Right atrium auricular region (tissue), 2 donors: ENCODE results near the gene ZNF226. TPM values are rescaled to one million over a fixed set of nuclear protein-coding genes. Genes with fewer than 3 reads are reported as not detected.
"Not testable (repeated sequence)": the region's sequence is repeated elsewhere in the genome, so short reads cannot be mapped to it uniquely, and the experiment has no call there.

Source experiments
- DNase-seq: peaks from one replicate; pipeline ENCODE4 v3.0.0-alpha.2; 2019; ENCODE audit warnings: low spot score
- H3K27ac ChIP-seq, 2 donors: fragments of 200-600 bp; sonication (generic); 1 replicate in 1 of 2; 2 replicates in 1 of 2; pipeline ENCODE4 v1.5.1; 2016 to 2019
- H3K27me3 ChIP-seq, 2 donors: fragments of 200-600 bp; sonication (generic); one replicate each; pipeline versions ENCODE4 v1.5.1 to v1.6.0; 2017 to 2019
- H3K36me3 ChIP-seq: fragments of 200-600 bp; sonication (generic); one replicate; pipeline ENCODE4 v1.5.1; 2016
- H3K4me1 ChIP-seq, 2 donors: fragments of 200-600 bp; sonication (generic); one replicate each; pipeline versions ENCODE4 v1.5.1 to v1.6.0; 2017 to 2019
- H3K4me3 ChIP-seq, 2 donors: fragments of 200-600 bp; sonication (generic); 1 replicate in 1 of 2; 2 replicates in 1 of 2; pipeline ENCODE4 v1.5.1; 2017 to 2019; ENCODE audit warnings: mild to moderate bottlenecking in 1 of 2, moderate library complexity in 1 of 2
- H3K9me3 ChIP-seq, 2 donors: fragments of 200-600 bp; sonication (generic); one replicate each; pipeline ENCODE4 v1.5.1; 2019
- CTCF ChIP-seq, 2 donors: fragments of 200-600 bp; sonication (generic); IDR thresholded peaks; one replicate each; pipeline ENCODE4 v1.5.1; 2019; ENCODE audit warnings: antibody characterized with exemption in 2 of 2
- total RNA-seq, 2 donors: library from RNA; depleted of rRNA; stranded (reverse); fragments of >200 nt; gene quantifications; one replicate each; pipeline ENCODE4 v1.1.0, GENCODE V29; 2016

The ZNF226 gene
- total RNA-seq, 2 donors from 2014 or later, result 11.5 to 17.1 TPM

DNA sequence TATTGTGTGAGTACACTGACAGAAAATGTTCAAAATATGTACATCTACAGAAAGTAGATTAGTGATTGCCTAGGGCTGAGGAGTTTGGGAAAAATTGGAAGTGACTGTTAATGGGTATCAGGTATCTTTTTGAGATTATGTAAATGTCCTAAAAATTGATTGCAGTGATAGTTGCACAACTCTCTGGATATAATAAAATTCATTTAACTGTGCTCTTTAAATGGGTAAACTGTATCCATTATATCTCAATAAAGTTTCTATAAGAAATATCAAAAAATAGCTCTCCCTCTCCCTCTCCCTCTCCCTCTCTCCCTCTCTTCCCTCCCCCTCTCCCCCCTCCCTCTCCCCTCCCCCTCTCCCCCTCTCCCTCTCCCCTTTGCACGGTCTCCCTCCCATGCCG lies 38.1 kb downstream of the ZNF226 start:
- H3K27ac ChIP-seq, result no peak overlapping the region
- H3K9me3 ChIP-seq, result no peaks in the 10 kb centered on the region
- TF ChIP-seq CTCF (IDR thresholded peaks at IDR 0.05), result no peak
- H3K36me3 ChIP-seq, result no peaks in the 10 kb centered on the region
- H3K4me1 ChIP-seq, result peaks cover 0 to under 1% of the 10 kb centered on the region in 2 donors
- H3K4me3 ChIP-seq, result no peak overlapping the region
- H3K27me3 ChIP-seq, result no peaks in the 10 kb centered on the region
- no peak for DNase-seq

GRCh38 chr19:44203877-44204276 lies 39.0 kb downstream of the ZNF226 start:
- H3K4me1 ChIP-seq, H3K9me3 ChIP-seq, H3K36me3 ChIP-seq, DNase-seq, H3K27ac ChIP-seq, H3K4me3 ChIP-seq, H3K27me3 ChIP-seq: not testable (repeated sequence)

GRCh38 chr19:44204772-44205171 lies 39.9 kb downstream of the ZNF226 start:
- peaks cover 0 to 6% of the 10 kb centered on the region in 2 donors for H3K4me1 ChIP-seq
- no peak overlapping the region for H3K27ac ChIP-seq
- H3K36me3 ChIP-seq, result no peaks in the 10 kb centered on the region
- no peaks in the 10 kb centered on the region for H3K27me3 ChIP-seq
- H3K4me3 ChIP-seq, result no peak overlapping the region
- DNase-seq, result no peak
- no peak for TF ChIP-seq CTCF (IDR thresholded peaks at IDR 0.05)
- no peaks in the 10 kb centered on the region for H3K9me3 ChIP-seq

DNA sequence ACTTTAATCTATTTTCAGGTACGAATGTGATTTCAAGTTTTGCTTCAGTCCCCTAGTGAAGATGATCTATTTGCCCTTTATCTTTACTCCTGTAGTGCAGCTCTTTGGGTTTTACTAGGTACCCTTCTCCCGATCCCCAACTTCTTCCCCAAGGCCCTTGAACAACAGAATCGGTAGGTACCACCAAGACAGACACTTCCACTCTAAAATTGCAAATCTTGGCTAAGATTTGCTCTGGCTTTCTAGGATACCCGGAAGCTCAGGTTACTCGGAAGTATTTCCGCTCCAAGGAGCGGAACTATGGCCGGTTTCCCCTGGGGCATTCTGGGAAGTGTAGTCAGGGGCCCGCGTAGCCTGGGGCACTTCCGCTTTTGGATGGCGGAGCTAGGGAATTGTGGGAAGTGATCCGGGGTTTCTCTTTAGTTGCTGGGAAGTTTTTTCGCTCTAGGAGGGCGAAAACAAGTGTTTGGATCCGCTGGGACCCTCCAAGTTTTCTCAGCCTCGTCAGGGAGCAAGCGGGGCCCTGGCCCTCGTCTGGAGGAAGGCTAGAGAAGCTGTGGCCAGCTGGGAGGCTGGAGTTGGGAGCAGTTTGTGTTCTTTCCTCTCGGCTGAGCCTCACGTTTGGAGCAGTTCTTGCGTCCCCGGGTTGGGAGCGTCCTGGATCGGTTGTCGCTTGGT lies 42.4 kb downstream of the ZNF226 start:
- peak overlapping the region; percentile 90 to 92 for H3K27ac ChIP-seq
- peak overlapping the region; percentile 70 to 78 for H3K4me3 ChIP-seq
- peaks cover 0 to 6% of the 10 kb centered on the region in 2 donors for H3K4me1 ChIP-seq
- TF ChIP-seq CTCF (IDR thresholded peaks at IDR 0.05), result no peak
- peak; percentile 85 for DNase-seq
- H3K27me3 ChIP-seq, result no peaks in the 10 kb centered on the region
- no peaks in the 10 kb centered on the region for H3K36me3 ChIP-seq
- no peaks in the 10 kb centered on the region for H3K9me3 ChIP-seq

- Histone ChIP-seq H3K27me3 (no peaks in the 10 kb centered on the region), H3K4me1 (peaks cover 0 to 16% of the 10 kb centered on the region in 2 donors), H3K9me3 (no peaks in the 10 kb centered on the region), H3K4me3 (peak within 1 kb of the TSS; percentile 69 to 98), H3K27ac (peak within 1 kb of the TSS; percentile 82 to 90), H3K36me3 (peaks cover 4% of the 10 kb centered on the region)
- TF ChIP-seq CTCF (IDR thresholded peaks at IDR 0.05), result peak in 1 of 2 donors; percentile 7
- DNase-seq, result peak; percentile 94
These were observed 47.5 kb downstream of the ZNF226 start, which contains the start of gene ZNF227 for GRCh38 chr19:44212250-44212865. Gene ZNF227, plus strand, starts transcription at chr19:44212532. Its CDS starts 5,261 bp downstream, at chr19:44217793.

GRCh38 chr19:44212866-44213346 lies 48.0 kb downstream of the ZNF226 start:
- Histone ChIP-seq H3K27ac (peak overlapping the region; percentile 82 to 90), H3K27me3 (no peaks in the 10 kb centered on the region), H3K36me3 (peaks cover 9% of the 10 kb centered on the region), H3K4me1 (peaks cover 0 to 16% of the 10 kb centered on the region in 2 donors), H3K4me3 (peak overlapping the region; percentile 69 to 98), H3K9me3 (no peaks in the 10 kb centered on the region)
- no peak for DNase-seq
- peak in 1 of 2 donors; percentile 4 for TF ChIP-seq CTCF (IDR thresholded peaks at IDR 0.05)

DNA sequence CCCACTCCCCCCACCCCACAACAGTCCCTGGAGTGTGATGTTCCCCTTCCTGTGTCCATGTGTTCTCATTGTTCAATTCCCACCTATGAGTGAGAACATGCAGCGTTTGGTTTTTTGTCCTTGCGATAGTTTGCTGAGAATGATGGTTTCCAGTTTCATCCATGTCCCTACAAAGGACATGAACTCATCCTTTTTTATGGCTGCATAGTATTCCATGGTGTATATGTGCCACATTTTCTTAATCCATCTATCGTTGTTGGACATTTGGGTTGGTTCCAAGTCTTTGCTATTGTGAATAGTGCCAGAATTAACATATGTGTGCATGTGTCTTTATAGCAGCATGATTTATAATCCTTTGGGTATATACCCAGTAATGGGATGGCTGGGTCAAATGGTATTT lies 55.0 kb downstream of the ZNF226 start:
- H3K27me3 ChIP-seq, H3K9me3 ChIP-seq, H3K4me3 ChIP-seq, H3K4me1 ChIP-seq, H3K27ac ChIP-seq, DNase-seq: not testable (repeated sequence)
- H3K36me3 ChIP-seq, result peaks cover 21% of the 10 kb centered on the region

DNA sequence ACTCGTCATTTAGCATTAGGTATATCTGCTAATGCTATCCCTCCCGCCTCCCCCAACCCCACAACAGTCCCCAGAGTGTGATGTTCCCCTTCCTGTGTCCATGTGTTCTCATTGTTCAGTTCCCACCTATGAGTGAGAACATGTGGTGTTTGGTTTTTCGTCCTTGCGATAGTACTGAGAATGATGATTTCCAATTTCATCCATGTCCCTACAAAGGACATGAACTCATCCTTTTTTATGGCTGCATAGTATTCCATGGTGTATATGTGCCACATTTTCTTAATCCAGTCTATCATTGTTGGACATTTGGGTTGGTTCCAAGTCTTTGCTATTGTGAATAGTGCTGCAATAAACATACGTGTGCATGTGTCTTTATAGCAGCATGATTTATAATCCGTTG lies 55.9 kb downstream of the ZNF226 start:
- not testable (repeated sequence) for DNase-seq, H3K27ac ChIP-seq, H3K4me3 ChIP-seq, H3K4me1 ChIP-seq, H3K9me3 ChIP-seq, H3K27me3 ChIP-seq
- peaks cover 21% of the 10 kb centered on the region for H3K36me3 ChIP-seq

- H3K27me3 ChIP-seq, H3K4me3 ChIP-seq, H3K9me3 ChIP-seq, H3K27ac ChIP-seq, H3K4me1 ChIP-seq, DNase-seq: not testable (repeated sequence)
- peaks cover 21% of the 10 kb centered on the region for H3K36me3 ChIP-seq
These were observed 56.4 kb downstream of the ZNF226 start for GRCh38 chr19:44221291-44221690.
